Measurements from ENCODE around the gene NEB. TPM values are rescaled to one million over a fixed set of nuclear protein-coding genes. Genes with fewer than 3 reads are reported as not detected.
A peak's percentile ranks its signal among the peaks of the same experiment; 100 is the strongest.

The NEB gene
- total and polyA plus RNA-seq, 10 donors, result 0.96 to 6.2 (median 2.4) TPM

- intact Hi-C loops (cut with DNase I; ENCODE audit: low total_unique reads), result no loop called here
- TF ChIP-seq POLR2AphosphoS5 (IDR thresholded peaks at IDR 0.05) (no peak), CTCF (IDR thresholded peaks at IDR 0.05 in 8 of 11, conservative IDR thresholded peaks at IDR 0.05 in 3 of 11) (no peak), POLR2A (IDR thresholded peaks at IDR 0.05) (no peak)
- Histone ChIP-seq H3K4me3 (no peak overlapping the region), H3K27ac (no peak overlapping the region), H3K9me3 (no peaks in the 10 kb centered on the region), H3K4me1 (peaks cover 0 to 21% (median 11%) of the 10 kb centered on the region in 6 donors), H3K36me3 (peaks cover 0 to 98% (median 32%) of the 10 kb centered on the region in 6 donors), H3K27me3 (replicated peaks in 1 of 7) (no peaks in the 10 kb centered on the region)
- DNase-seq, result no peak
- WGBS, 5 donors, result 84 to 93% (median 90%) methylated on average over 1 of the region's 1 CpG
These were observed 258.0 kb downstream of the NEB start for GRCh38 chr2:151476287-151476686.

- peaks cover 5 to 98% (median 40%) of the 10 kb centered on the region in 6 donors for H3K36me3 ChIP-seq
- intact Hi-C loops (cut with DNase I; ENCODE audit: low total_unique reads), result no loop called here
- 19 to 44% (median 36%) methylated on average over 2 of the region's 2 CpGs for WGBS, 5 donors
- H3K4me3 ChIP-seq, result no peak overlapping the region
- TF ChIP-seq POLR2AphosphoS5 (IDR thresholded peaks at IDR 0.05), result no peak
- TF ChIP-seq POLR2A (IDR thresholded peaks at IDR 0.05), result no peak
- TF ChIP-seq CTCF (IDR thresholded peaks at IDR 0.05 in 8 of 11, conservative IDR thresholded peaks at IDR 0.05 in 3 of 11), result no peak
- peaks cover 0 to 21% (median 11%) of the 10 kb centered on the region in 6 donors for H3K4me1 ChIP-seq
- no peaks in the 10 kb centered on the region for H3K27me3 ChIP-seq (replicated peaks in 1 of 7)
- peak overlapping the region in 4 of 8 donors; percentile 7 to 50 (median 16) for H3K27ac ChIP-seq
- H3K9me3 ChIP-seq, result peaks cover 0 to 4% (median 0%) of the 10 kb centered on the region in 8 donors
- no peak for DNase-seq
These were observed 259.2 kb downstream of the NEB start for GRCh38 chr2:151475071-151475470.

GRCh38 chr2:151472966-151473365, 261.3 kb downstream of the NEB start:
- WGBS, 5 donors, result 74 to 91% (median 79%) methylated on average over 3 of the region's 3 CpGs
- Histone ChIP-seq H3K4me3 (no peak overlapping the region), H3K4me1 (peaks cover 0 to 21% (median 11%) of the 10 kb centered on the region in 6 donors), H3K9me3 (peaks cover 0 to 4% (median 0%) of the 10 kb centered on the region in 8 donors), H3K36me3 (peaks cover 9 to 99% (median 56%) of the 10 kb centered on the region in 6 donors), H3K27me3 (replicated peaks in 1 of 7) (no peaks in the 10 kb centered on the region), H3K27ac (no peak overlapping the region)
- no peak for TF ChIP-seq CTCF (IDR thresholded peaks at IDR 0.05 in 8 of 11, conservative IDR thresholded peaks at IDR 0.05 in 3 of 11)
- TF ChIP-seq POLR2AphosphoS5 (IDR thresholded peaks at IDR 0.05), result no peak
- no peak for TF ChIP-seq POLR2A (IDR thresholded peaks at IDR 0.05)
- intact Hi-C loops (cut with DNase I; ENCODE audit: low total_unique reads), result no loop called here
- no peak for DNase-seq

GRCh38 chr2:151470556-151470955, 263.7 kb downstream of the NEB start:
- no peak for DNase-seq
- Histone ChIP-seq H3K4me1 (peaks cover 0 to 19% (median 7%) of the 10 kb centered on the region in 6 donors), H3K27me3 (replicated peaks in 1 of 7) (no peaks in the 10 kb centered on the region), H3K4me3 (no peak overlapping the region), H3K9me3 (peaks cover 0 to 4% (median 0%) of the 10 kb centered on the region in 8 donors), H3K27ac (no peak overlapping the region), H3K36me3 (peaks cover 9 to 99% (median 70%) of the 10 kb centered on the region in 6 donors)
- TF ChIP-seq CTCF (IDR thresholded peaks at IDR 0.05 in 8 of 11, conservative IDR thresholded peaks at IDR 0.05 in 3 of 11), result no peak
- WGBS, 5 donors, result 91 to 100% (median 98%) methylated on average over 1 of the region's 1 CpG
- intact Hi-C loops (cut with DNase I; ENCODE audit: low total_unique reads), result no loop called here

Measured in spleen (tissue), 11 donors.